ENCODE results near the gene CD200.

Gene CD200

DNA sequence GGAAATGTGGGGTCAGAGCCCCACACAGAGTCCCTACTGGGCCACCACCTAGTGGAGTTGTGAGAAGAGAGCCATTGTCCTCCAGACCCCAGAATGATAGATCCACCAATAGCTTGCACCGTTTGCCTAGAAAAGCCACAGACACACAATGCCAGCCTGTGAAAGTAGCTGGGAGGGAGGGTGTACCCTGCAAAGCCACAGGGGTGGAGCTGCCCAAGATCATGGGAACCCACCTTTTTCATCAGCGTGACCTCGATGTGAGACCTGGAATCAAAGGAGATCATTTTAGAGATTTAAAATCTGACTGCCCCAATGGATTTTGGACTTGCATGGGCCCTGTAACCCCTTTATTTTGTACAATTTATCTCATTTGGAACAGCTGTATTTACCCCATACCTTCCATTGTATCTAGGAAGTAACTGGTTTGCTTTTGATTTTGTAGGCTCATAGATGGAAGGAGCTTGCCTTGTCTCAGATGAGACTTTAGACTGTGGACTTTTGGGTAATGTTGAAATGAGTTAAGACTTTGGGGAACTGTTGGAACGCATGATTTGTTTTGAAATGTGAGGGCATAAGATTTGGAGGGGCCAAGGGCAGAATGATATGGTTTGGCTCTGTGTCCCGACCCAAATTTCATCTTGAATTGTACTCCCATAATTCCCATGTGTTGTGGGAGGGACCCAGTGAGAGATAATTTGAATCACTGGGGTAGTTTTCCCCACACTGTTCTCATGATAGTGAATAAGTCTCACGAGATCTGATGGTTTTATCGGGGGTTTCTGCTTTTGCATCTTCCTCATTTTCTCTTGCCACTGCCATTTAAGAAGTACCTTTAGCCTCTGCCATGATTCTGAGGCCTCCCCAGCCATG, 49.0 kb downstream of the CD200 start:
- H3K4me3 ChIP-seq (ENCODE audit: control insufficient read depth, low read depth, low read length), result no peak overlapping the region
- no peak for DNase-seq (ENCODE audit: low read depth)
- TF ChIP-seq, protein P1, sequence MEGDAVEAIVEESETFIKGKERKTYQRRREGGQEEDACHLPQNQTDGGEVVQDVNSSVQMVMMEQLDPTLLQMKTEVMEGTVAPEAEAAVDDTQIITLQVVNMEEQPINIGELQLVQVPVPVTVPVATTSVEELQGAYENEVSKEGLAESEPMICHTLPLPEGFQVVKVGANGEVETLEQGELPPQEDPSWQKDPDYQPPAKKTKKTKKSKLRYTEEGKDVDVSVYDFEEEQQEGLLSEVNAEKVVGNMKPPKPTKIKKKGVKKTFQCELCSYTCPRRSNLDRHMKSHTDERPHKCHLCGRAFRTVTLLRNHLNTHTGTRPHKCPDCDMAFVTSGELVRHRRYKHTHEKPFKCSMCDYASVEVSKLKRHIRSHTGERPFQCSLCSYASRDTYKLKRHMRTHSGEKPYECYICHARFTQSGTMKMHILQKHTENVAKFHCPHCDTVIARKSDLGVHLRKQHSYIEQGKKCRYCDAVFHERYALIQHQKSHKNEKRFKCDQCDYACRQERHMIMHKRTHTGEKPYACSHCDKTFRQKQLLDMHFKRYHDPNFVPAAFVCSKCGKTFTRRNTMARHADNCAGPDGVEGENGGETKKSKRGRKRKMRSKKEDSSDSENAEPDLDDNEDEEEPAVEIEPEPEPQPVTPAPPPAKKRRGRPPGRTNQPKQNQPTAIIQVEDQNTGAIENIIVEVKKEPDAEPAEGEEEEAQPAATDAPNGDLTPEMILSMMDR (conservative IDR thresholded peaks at IDR 0.05; ENCODE audit: control insufficient read depth, insufficient read depth, low read depth, low read length), result no peak

DNA sequence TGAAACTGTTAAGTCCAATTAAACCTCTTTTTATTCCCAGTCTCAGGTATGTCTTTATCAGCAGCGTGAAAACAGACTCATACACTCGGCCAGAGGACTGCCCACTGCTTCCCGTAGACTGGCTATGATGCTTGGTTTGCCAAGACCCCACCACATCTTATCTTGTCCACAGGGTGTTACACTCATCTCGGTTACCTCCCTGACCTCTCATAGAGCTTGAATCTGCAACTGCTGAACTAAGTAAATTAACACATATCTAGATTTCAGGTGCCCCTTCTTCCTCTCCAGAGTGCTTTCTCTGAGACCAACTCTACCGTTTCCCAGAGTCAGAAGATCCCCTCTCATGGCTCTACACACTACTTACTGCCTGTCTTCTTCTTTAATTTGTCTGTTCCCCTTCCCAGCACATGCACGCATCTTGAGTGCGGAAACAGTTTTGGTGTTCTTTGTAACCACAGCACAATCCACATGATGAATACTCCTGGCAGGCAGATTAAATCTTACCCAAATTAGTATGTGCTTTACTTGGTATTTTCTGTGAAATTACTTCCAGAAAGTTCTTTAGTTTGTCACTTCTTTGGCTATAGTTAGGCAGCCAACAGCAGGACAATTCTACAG, 49.7 kb downstream of the CD200 start:
- DNase-seq (ENCODE audit: low read depth), result no peak
- TF ChIP-seq, protein P1 (conservative IDR thresholded peaks at IDR 0.05; ENCODE audit: control insufficient read depth, insufficient read depth, low read depth, low read length), result no peak
- no peak overlapping the region for H3K4me3 ChIP-seq (ENCODE audit: control insufficient read depth, low read depth, low read length)

DNA sequence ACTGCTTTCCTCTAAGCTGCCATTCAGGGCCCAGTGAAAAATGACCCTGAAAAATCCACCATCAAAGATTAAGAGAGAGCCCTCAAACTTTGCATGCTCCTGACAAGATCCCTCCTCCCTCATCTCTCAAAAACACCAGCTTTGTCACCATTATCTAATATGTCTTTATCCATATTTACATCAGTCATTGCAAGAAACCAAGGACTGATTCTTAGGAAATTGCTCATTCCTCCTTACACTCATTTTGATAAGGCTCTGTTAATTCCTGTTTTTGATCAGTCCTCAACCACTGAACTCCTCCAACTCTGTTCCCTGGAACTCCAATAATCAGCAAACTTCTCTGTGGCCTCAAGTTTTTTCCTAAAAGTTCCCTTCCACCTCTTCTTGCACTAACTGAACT, 51.8 kb downstream of the CD200 start:
- H3K4me3 ChIP-seq (ENCODE audit: control insufficient read depth, low read depth, low read length), result no peak overlapping the region
- TF ChIP-seq, protein P1 (conservative IDR thresholded peaks at IDR 0.05; ENCODE audit: control insufficient read depth, insufficient read depth, low read depth, low read length), result no peak
- no peak for DNase-seq (ENCODE audit: low read depth)

DNA sequence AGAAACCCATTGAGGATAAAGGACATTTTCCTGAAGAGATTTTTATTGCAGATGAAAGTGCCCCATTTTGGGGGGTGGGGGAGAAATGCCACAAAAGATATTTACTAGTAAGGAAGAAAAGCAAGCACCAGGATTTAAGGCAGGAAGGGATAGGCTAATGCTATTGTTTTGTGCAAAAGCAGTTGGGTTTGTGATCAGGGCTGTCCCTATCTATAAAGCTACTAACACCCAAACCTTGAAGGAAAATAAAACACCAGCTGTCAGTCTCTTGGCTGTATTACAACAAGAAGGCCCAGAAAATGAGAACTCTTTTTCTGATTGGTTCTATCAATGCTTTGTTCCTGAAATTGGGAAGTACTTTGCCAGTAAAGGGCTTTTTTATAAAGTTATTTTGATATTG, 56.0 kb downstream of the CD200 start:
- TF ChIP-seq, protein P1 (conservative IDR thresholded peaks at IDR 0.05; ENCODE audit: control insufficient read depth, insufficient read depth, low read depth, low read length), result no peak
- no peak for DNase-seq (ENCODE audit: low read depth)
- H3K4me3 ChIP-seq (ENCODE audit: control insufficient read depth, low read depth, low read length), result no peak overlapping the region

DNA sequence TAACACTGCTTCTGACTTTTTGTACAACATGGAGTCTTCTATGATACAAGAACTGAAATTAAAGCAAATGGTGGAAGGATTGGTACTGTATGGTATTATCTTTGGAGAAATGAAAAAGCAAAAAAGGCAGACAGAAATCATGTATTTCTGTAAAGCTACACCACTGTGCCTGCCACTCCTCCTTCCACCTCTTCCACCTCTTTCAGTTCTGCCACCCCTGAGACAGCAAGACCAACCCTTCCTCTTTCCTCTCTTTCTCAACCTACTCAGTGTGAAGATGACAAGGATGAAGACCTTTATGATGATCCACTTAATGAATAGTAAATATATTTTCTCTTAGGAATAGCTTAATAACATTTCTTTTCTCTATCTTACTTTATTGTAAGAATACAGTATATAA, 57.0 kb downstream of the CD200 start:
- TF ChIP-seq, protein P1 (conservative IDR thresholded peaks at IDR 0.05; ENCODE audit: control insufficient read depth, insufficient read depth, low read depth, low read length), result no peak
- DNase-seq (ENCODE audit: low read depth), result no peak
- no peak overlapping the region for H3K4me3 ChIP-seq (ENCODE audit: control insufficient read depth, low read depth, low read length)

DNA sequence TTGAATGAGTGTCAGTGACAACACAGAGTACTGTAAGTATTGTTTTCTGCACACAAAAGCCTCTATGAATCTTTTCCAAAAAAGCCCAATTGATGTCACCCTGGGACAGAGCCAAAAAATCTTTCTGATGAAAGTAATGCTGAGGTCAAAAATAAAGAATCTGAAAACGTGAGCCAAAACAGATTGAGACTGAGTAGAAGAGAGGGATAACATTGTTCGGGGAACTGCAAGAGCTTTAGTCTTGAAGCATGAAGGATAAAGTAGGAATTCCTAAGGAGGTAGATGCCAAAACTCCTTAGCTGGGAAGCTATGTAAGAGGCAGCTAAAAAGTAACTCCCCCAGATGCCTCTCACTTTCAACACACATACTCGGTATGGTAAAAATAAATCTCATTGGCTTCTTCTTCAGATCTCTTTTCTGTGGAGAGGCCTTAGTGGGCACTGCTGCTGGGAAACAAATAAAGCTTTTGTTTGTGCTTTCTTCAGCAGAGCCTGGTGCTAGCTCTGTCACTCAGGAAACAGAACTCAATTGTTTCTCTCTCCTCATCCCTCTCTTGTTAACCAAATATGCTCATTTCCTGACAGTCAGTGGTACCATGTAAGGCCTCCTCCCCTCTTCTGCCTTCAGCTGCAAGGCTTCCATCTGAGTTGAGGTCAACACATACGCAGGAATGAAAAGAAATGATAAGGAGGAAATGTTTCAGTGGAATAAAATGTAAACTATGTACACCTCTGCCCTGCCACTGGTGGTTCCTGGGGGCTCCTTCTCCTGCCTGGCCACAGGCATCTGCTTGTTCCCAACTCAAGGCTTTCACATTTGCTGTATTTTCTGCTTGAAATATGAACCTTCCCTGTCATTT, 58.1 kb downstream of the CD200 start:
- TF ChIP-seq, protein P1 (conservative IDR thresholded peaks at IDR 0.05; ENCODE audit: control insufficient read depth, insufficient read depth, low read depth, low read length), result no peak
- no peak overlapping the region for H3K4me3 ChIP-seq (ENCODE audit: control insufficient read depth, low read depth, low read length)
- DNase-seq (ENCODE audit: low read depth), result peak; percentile 79

Measured in fibroblast of mammary gland (primary cell).